Lower leg skin (tissue), 4 donors: Measurements from ENCODE around the gene HOXA9. TPM values are rescaled to one million over a fixed set of nuclear protein-coding genes. Genes with fewer than 3 reads are reported as not detected.

Source experiments
- DNase-seq, 2 donors: peaks; one replicate each; pipeline ENCODE4 v3.0.0-alpha.2; 2019; ENCODE audit warnings: low spot score in 2 of 2
- H3K4me3 ChIP-seq: fragments of 200-600 bp; sonication (generic); 2 replicates; pipeline ENCODE4 v1.5.1; 2017; ENCODE audit warnings: mild to moderate bottlenecking, low read depth; ENCODE audit not compliant: poor library complexity, severe bottlenecking
- CTCF ChIP-seq, 3 donors: fragments of 450-650 bp; IDR thresholded peaks; one replicate each; pipeline ENCODE4 v1.5.1; 2016; ENCODE audit warnings: antibody characterized with exemption in 3 of 3, mild to moderate bottlenecking in 3 of 3, moderate library complexity in 2 of 3
- POLR2A ChIP-seq, 2 donors: fragments of 450-650 bp; IDR thresholded peaks; one replicate each; pipeline ENCODE4 v1.6.1; 2016 to 2017; ENCODE audit warnings: antibody characterized with exemption in 2 of 2, mild to moderate bottlenecking in 1 of 2, moderate library complexity in 1 of 2
- WGBS, 2 donors: methylation state at CpG; one replicate each; pipeline ENCODE4 v1.1.5; 2018; 5-methylcytosine and 5-hydroxymethylcytosine counted together
- intact Hi-C: fragments of 100-400 bp; cut with DNase I; formaldehyde crosslinking; loops from one replicate; pipeline ENCODE4 v1.15.0; 2023; ENCODE audit warnings: low total_unique reads
- total RNA-seq, 4 donors: library from RNA; depleted of rRNA; stranded (reverse); fragments of >200 nt; gene quantifications; one replicate each; pipeline ENCODE4 v1.1.0, GENCODE V29; 2016

Gene HOXA9
- total RNA-seq, 4 donors from 2014 or later = 43.1 to 50.1 (median 46.9) TPM

- TF ChIP-seq POLR2A (IDR thresholded peaks at IDR 0.05) (no peak), CTCF (IDR thresholded peaks at IDR 0.05) (no peak)
- whole genome bisulfite sequencing, 2 donors = 65 to 66% methylated on average over 40 of the region's 40 CpGs
- peak in 1 of 2 donors; percentile 69 for DNase-seq
- intact Hi-C loops = loop anchor here (5.0 kb wide), 1 partner anchor 292 kb away; no protein-coding TSS in a partner anchor
- H3K4me3 ChIP-seq = no peak overlapping the region
Measured at GRCh38 chr7:27143950-27144780, 21.2 kb downstream of the HOXA9 start.

GRCh38 chr7:27143023-27143949, 22.1 kb downstream of the HOXA9 start, which contains the start of gene HOXA5:
Gene HOXA5 (minus strand): TSS chr7:27143681. CDS start chr7:27143607, 74 bp downstream.
- TF ChIP-seq POLR2A (IDR thresholded peaks at IDR 0.05) = no peak
- TF ChIP-seq CTCF (IDR thresholded peaks at IDR 0.05) = peak in 1 of 3 donors; percentile 30
- peak in 1 of 2 donors; percentile 87 for DNase-seq
- intact Hi-C loops = loop anchor here (5.0 kb wide), 1 partner anchor 291 kb away; no protein-coding TSS in a partner anchor
- peak within 1 kb of the TSS; percentile 29 for H3K4me3 ChIP-seq
- WGBS, 2 donors = 48 to 55% methylated on average over 79 to 83 of the region's 86 CpGs

GRCh38 chr7:27142580-27143022, 22.7 kb downstream of the HOXA9 start:
- no peak for TF ChIP-seq POLR2A (IDR thresholded peaks at IDR 0.05)
- no peak for TF ChIP-seq CTCF (IDR thresholded peaks at IDR 0.05)
- no peak for DNase-seq
- 41 to 62% methylated on average over 29 of the region's 29 CpGs for WGBS, 2 donors
- intact Hi-C loops = loop anchor here (5.0 kb wide), 1 partner anchor 290 kb away; no protein-coding TSS in a partner anchor
- peak overlapping the region; percentile 29 for H3K4me3 ChIP-seq

GRCh38 chr7:27141923-27142579, 23.3 kb downstream of the HOXA9 start:
- WGBS, 2 donors = 74 to 76% methylated on average over 30 of the region's 30 CpGs
- intact Hi-C loops = loop anchor here (5.0 kb wide), 1 partner anchor 290 kb away; no protein-coding TSS in a partner anchor

More at GRCh38 chr7:27141923-27142579, 23.3 kb downstream of the HOXA9 start:
- H3K4me3 ChIP-seq = peak overlapping the region; percentile 29
- no peak for TF ChIP-seq CTCF (IDR thresholded peaks at IDR 0.05)
- DNase-seq = peak in 1 of 2 donors; percentile 80
